GM18505 (cell line): ENCODE data around the gene MARCHF4.
A peak's percentile ranks its signal among the peaks of the same experiment; 100 is the strongest.

Experiments used
- ATAC-seq: cut with Tn5 transposase; IDR thresholded peaks from one replicate; pipeline ENCODE4 v1.9.1; 2021; ENCODE audit not compliant: unreplicated experiment
- POLR2A ChIP-seq: IDR thresholded peaks from 4 replicates; pipeline ENCODE4 v1.6.1; 2011; ENCODE audit warnings: borderline replicate concordance; ENCODE audit not compliant: insufficient read depth, insufficient read length; ENCODE audit errors: extremely low read depth

The MARCHF4 gene, protein sequence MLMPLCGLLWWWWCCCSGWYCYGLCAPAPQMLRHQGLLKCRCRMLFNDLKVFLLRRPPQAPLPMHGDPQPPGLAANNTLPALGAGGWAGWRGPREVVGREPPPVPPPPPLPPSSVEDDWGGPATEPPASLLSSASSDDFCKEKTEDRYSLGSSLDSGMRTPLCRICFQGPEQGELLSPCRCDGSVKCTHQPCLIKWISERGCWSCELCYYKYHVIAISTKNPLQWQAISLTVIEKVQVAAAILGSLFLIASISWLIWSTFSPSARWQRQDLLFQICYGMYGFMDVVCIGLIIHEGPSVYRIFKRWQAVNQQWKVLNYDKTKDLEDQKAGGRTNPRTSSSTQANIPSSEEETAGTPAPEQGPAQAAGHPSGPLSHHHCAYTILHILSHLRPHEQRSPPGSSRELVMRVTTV

DNA sequence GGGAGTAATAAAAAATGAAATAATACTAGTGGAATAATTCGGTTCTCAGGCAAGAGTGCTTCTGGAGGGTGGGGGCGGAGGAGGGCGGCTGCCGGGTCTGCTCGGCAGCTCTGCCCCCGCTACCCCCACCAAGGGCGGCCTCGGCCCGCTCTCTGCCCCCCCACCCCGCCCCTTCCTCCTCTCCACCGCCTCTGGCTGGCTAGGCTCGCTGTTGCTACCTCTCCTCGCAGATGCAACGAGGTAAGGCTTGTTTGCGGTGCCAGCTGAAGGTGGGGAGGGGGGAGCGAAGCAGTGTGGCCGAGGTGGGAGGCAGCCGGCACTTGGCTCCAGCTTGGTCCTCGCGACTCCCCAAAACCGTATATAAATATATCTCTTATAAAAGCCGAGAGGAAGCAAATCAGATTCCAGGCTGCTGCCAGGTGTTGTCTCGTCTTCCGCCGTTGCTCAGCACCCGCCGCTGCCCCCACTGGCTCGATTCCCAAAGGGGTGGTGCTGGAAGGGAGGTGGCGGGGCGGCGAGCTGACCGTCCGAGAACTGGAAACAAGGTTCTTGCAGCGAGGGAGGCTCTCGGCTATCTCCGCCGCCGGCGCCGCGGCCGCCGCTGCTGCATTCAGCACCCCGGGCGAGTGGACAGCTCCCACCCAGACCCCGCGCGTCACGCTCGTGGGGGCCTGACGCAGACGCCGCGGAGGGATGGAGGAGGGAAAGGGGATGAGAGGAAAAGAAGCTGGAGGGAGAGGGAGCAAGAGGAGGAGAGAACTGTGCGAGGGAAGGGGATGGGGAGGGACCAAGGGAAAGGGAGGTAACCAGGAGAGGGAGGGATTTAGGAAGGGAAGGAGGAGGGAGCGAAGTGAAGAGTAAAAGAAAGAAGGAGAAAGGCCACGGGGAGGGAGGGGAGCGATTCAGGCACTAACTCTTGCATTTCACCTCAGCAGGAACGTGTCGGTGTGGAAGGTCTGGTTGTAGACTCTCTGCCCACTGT is at the start of gene MARCHF4:
Gene MARCHF4, minus strand, starts transcription at position 763 of the 982 bp plus-strand sequence. CDS start 2,223 bp downstream, outside the sequence.
- ATAC-seq = no peak
- TF ChIP-seq POLR2A = no peak

DNA sequence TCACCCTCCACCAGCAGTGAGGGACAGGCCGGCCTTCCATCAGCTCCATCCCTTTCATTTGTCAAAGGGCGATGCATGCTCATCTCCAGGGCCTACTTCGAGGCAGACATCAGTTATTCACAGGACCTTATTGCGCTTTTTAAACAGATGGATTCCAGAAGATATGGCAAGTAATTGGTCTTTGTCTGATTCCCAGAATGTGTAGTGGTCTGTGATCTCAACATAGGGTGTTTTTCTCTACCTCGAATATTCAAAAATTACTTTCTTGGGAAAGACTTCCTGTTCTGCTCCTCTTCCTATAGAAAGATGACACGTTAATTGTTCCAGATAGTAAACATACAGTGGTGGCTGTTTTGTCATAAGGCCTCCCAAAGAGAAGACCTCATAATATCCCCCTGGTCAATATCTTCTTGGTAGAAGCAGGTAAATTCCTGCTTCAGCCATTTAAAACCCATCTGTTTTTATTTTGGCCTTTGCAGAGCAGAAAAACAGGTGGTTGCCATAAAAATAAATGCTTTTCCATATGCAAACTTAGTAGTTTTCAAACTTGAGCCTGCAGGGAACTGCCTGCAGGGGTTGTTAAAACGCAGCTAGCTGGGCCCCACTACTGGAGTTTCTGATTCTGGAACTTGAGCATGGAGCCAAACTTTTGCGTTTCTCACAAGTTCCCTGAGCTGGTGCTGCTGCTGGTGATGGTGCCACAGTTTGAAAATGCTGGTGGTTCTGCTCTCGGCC is 48.3 kb upstream of the MARCHF4 start:
- no peak for TF ChIP-seq POLR2A
- ATAC-seq = no peak

DNA sequence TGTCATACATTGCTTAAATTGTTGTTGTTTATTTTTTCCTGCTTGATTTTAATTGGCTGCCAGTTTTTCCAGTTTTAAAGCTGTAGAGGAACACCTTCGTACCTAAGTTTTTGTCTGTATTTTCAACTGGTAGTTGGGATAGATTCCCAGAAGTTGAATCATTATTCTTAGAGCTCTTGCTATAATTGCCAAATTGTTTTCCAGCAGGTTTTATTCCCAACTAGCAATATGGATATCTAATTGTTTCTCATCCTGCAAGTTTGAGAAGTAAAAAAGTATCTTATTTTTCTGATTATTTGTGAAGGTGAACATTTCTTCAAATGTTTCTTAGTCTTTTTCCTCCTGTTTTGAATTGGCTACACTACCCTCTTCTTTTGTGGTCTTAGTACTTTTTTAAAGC is 46.7 kb upstream of the MARCHF4 start:
- ATAC-seq = no peak
- TF ChIP-seq POLR2A = no peak

DNA sequence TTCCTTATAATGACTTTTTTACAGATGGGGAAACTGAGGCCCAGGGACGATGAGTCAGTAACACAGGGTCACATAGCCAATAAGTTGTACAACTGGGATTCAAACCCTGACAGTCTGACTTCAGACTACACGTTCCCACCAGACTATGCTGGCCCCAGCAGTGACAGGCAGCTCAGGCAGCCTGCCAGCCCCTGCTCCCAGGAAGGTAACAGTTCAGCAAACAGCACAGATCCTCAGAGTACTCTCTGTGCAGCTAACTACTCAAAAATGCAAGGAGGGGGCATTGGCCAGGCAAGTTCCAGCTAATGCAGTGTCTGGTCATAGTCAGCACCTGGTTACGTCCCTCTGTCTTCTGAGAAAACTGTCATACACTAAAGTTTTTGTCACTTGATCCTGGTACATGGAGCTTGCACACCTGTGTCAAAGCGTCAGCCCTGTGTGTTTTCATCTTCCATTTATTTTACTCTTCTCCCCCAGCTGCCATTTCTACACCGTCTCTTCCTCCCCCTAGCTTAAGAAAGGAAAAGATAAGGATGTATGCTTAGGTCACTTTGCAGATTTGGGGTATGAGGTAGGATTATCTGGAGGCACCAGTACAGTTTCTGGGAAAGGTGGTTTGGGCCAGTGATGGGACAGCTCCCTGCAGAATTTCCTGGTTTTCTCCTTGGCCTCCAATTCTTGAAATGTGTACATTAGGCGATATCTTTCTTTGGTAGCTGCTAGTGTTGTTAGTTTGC is 44.5 kb upstream of the MARCHF4 start:
- TF ChIP-seq POLR2A = no peak
- ATAC-seq = no peak

DNA sequence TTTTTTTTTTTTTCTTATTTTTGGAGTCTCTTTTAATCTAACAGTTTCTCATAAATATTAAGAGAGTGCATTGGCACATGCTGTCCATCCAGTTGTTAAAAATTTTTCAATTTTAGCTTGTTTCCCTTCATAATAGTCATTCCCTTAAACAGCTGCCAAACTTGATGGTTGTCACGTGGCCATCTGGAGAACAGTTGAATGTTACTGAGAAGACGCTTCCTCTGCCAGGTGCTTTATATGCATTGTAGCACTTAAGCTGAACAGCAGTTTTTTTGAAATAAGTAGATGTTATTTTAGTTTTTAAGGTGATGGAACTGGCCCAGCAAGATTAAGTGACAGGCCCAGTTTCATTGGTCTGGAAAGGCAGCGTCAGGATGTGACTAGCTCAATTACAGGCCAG is 43.3 kb upstream of the MARCHF4 start:
- no peak for ATAC-seq
- TF ChIP-seq POLR2A = no peak

DNA sequence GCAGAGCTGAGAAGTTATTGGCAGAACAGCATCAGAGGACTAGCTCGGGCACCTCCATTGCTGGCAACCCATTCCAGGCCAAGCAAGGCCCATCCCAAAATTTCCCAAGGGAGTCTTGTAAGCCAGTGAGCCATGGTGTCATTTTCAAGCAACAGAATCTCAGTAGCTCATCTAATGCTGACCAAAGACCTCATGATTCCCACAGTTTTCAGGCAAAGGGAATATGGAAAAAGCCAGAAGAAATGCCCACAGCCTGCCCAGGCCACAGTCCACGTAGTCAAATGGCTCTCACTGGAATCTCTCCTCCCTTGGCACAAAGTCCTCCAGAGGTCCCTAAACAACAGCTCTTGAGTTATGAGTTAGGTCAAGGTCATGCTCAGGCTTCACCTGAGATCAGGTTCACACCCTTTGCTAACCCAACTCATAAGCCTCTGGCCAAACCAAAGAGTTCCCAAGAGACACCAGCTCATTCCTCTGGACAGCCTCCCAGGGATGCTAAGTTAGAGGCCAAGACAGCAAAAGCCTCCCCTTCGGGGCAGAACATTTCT is 42.6 kb upstream of the MARCHF4 start:
- ATAC-seq = no peak
- TF ChIP-seq POLR2A = no peak

DNA sequence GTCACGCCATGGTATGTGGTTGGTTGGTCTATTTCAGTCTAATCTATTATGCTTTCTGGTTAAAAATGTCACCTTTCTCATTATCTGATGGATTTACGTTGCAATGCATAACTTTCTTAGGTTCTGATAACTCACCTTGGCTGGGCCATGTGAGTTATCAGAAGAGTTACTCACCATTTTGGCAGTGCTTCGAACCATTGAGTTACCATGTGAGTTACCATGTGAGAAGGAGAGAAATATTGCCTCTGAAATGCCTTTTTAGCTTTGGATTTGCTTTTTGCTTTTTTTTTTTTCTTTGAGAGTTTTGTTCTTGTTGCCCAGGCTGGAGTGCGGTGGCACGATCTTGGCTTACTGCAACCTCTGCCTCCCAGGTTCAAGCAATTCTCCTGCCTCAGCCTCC is 41.6 kb upstream of the MARCHF4 start:
- ATAC-seq = no peak
- TF ChIP-seq POLR2A = no peak

DNA sequence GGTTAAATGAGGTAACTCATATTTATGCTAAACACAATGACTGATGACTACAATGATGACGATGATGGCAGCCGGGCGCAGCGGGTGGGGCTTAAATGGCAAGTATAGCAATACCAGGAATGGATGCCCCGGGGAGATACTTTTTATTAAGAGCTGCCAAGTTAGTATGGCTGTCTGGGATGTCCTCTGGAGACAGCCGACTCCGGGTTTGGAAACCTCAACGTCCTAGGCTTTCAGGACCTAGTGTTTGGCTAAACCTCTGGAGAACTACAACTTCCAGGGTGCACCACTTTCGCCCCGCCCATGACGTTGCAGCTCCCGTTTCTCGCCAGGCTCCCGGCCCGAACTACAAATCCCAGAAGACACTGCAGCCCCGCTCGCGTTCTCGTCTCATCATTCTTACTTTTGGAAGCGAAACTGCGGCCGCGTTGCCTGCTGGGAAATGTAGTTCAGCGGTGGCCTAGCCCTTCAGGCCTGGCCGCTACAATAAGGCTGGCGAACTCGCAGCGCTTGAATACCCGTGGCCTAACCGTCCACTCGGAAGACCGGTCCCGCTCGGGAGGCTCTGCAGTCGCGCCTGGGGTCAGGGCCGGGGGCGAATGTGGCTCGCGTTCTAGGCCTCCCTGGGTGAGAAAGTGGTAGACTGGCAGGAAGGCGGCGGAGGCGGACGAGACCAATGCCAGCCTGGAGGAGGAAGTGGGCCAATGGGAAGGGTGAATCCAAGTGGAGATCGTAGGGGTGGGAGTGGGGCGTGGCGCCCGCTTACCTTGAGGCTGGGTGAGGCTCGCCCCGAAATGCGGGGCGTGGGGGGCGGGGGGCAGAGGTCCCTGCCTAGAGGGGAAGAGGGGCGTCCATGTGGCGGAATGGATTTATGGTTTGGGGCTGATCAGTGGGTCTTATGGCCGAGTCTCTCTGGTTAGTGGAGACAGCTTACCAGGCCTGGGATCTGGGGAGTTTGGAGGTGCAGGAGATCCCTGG is 40.0 kb upstream of the MARCHF4 start, which contains the start of gene SMARCAL1:
Gene SMARCAL1, plus strand, starts transcription at position 463 of the 978 bp plus-strand sequence. CDS start 2,221 bp downstream, outside the sequence.
- TF ChIP-seq POLR2A = peak; percentile 74
- ATAC-seq = peak; percentile 94

DNA sequence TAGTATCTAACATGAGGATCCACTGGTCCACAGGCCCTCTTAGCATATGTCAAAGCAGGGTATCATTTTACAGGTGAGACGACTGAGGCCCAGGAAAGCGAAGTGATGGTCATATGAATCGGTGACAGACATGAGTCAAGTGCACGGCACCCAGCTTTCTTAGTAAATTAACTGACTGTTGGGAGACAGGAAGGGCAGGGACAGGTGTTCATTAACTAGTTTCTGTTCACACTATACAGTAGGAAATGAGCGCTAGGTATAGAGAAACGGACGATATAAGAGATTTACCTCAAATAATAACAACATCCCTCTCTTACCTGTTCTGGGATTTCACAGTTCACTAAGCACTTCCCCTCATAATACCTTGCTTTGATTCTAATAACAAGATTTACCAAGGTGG is 38.3 kb upstream of the MARCHF4 start:
- no peak for TF ChIP-seq POLR2A
- no peak for ATAC-seq

DNA sequence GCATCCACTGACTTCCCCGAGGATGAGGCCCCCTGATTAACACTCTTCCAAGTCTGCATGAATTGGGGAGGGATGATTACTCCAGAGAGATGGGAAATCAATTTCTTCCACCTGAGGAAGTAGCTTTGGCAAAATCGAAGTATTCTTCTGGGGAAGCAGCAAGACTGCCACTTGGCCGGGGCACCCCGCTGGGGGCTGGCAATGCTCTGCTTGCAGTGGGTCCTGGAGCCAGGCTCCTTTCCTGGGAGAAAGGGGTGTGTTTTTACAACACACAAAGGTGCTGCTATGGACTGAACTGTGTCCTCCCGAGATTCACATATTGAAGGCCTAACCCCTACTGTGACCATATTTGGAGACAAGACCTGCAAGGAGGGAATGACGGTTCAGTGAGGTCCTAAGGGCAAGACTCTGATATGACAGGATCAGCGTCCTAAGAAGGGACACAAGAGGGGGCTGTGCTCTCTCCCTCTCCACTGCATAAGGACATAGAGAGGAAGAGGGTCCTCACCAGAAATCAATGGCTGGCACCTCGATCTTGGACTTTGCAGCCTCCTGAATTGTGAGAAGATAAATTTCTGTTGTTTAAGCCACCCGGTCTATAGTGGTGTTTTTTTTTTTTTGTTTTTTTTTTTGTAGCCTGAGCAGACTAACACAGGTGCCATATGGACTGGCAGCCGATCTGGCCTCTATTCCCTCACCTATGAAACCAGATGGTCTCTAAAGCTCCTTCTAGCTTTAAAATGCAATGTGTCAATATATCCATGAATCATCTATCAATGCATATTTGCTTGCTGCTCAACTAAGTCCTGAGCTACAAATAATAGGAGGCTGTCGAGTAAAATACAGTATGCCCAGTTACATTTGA is 36.4 kb upstream of the MARCHF4 start:
- TF ChIP-seq POLR2A = no peak
- no peak for ATAC-seq
